Left lung (tissue), 10 donors: ENCODE results near the gene CACNB4. TPM values are rescaled to one million over a fixed set of nuclear protein-coding genes. Genes with fewer than 3 reads are reported as not detected.
"Not testable (repeated sequence)": the region's sequence is repeated elsewhere in the genome, so short reads cannot be mapped to it uniquely, and the experiment has no call there.

Source experiments
- ATAC-seq: fragments of 200-7000 bp; cut with Tn5 transposase; one replicate; pipeline ENCODE4 v1.9.1; 2020; ENCODE audit warnings: moderate library complexity
- DNase-seq, 4 donors: peaks; one replicate each; pipeline ENCODE4 v3.0.0-alpha.2; 2013 to 2020
- H3K27ac ChIP-seq, 2 donors: fragments of 200-600 bp; sonication (generic) in 1 of 2; one replicate each; pipeline versions ENCODE4 v1.5.0 to v1.8.0; 2020 to 2021
- H3K27me3 ChIP-seq, 2 donors: fragments of 200-600 bp; sonication (generic) in 1 of 2; one replicate each; pipeline versions ENCODE4 v1.5.0 to v1.8.0; 2020 to 2021
- H3K36me3 ChIP-seq, 2 donors: fragments of 200-600 bp; sonication (generic) in 1 of 2; one replicate each; pipeline versions ENCODE4 v1.5.0 to v1.8.0; 2020 to 2021
- H3K4me1 ChIP-seq, 2 donors: fragments of 200-600 bp; one replicate each; pipeline ENCODE4 v1.8.0; 2021
- H3K4me3 ChIP-seq, 2 donors: fragments of 200-600 bp; sonication (generic) in 1 of 2; one replicate each; pipeline versions ENCODE4 v1.5.0 to v1.8.0; 2020 to 2021; ENCODE audit warnings: mild to moderate bottlenecking in 1 of 2
- H3K9me3 ChIP-seq, 2 donors: fragments of 200-600 bp; sonication (generic) in 1 of 2; one replicate each; pipeline versions ENCODE4 v1.5.0 to v1.8.0; 2020 to 2021
- CTCF ChIP-seq, 2 donors: fragments of 200-600 bp; sonication (generic) in 1 of 2; IDR thresholded peaks; one replicate each; pipeline versions ENCODE4 v1.5.0 to v1.8.0; 2021; ENCODE audit warnings: antibody characterized with exemption in 2 of 2
- intact Hi-C, 2 donors: fragments of 100-400 bp; cut with DNase I; formaldehyde crosslinking; loops; one replicate each; pipeline versions ENCODE4 v1.11.2 to v1.14.2; 2022
- polyA plus RNA-seq, 6 donors: library from polyadenylated mRNA; unstranded; fragments of 120-200 nt; gene quantifications; one replicate each; pipeline ENCODE4 v1.2.1, GENCODE V29; 2013; ENCODE audit not compliant: insufficient read length in 6 of 6
- total RNA-seq, 2 donors: library from RNA; stranded (reverse); fragmentation: NEBNext Ultra II Directional; extraction: Animal tissue kit (Norgen Biotek cat#: 25700); gene quantifications; one replicate each; pipeline ENCODE4 v1.2.1, GENCODE V29; 2021
- donor health status: DM: no; HTN: yes; CAD: no.
- donor health status: DM: no; HTN: no; CAD: no.

Gene CACNB4
- total and polyA plus RNA-seq, 8 donors: 5.9 to 11.2 (median 8.6) TPM

DNA sequence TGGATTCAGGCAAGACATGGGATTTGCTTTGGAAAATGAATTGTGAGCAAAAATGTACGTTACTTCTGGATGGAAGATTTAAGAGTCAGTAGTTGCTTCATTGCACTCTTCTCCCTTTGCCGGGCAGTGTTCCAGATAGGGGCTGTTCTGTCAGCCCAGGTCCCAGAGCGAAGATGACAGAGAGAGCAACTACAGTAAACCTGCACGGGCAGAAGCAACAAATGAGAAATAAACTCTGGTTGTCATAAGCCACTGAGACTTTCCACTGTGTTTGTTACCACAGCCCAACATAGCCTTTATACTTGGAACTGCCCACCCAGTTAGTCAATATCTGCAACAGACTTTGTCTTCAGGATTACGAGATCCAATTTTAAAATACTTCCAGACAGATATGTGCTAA lies 83.3 kb downstream of the CACNB4 start:
- no peak overlapping the region for H3K4me3 ChIP-seq
- no peak for TF ChIP-seq CTCF (IDR thresholded peaks at IDR 0.05)
- intact Hi-C loops: no loop called here

GRCh38 chr2:152012697-152013096 lies 86.1 kb downstream of the CACNB4 start:
- Histone ChIP-seq H3K27me3 (no peaks in the 10 kb centered on the region), H3K27ac (no peak overlapping the region), H3K36me3 (no peaks in the 10 kb centered on the region), H3K9me3 (no peaks in the 10 kb centered on the region), H3K4me3 (no peak overlapping the region), H3K4me1 (no peaks in the 10 kb centered on the region)
- intact Hi-C loops: no loop called here
- peak; percentile 57 for ATAC-seq
- TF ChIP-seq CTCF (IDR thresholded peaks at IDR 0.05): no peak
- no peak for DNase-seq

More for the DNA sequence above, 83.3 kb downstream of the CACNB4 start:
- ATAC-seq (no peak), DNase-seq (no peak)
- H3K27me3 ChIP-seq: no peaks in the 10 kb centered on the region
- H3K9me3 ChIP-seq: no peaks in the 10 kb centered on the region
- H3K4me1 ChIP-seq: no peaks in the 10 kb centered on the region
- no peaks in the 10 kb centered on the region for H3K36me3 ChIP-seq
- no peak overlapping the region for H3K27ac ChIP-seq

DNA sequence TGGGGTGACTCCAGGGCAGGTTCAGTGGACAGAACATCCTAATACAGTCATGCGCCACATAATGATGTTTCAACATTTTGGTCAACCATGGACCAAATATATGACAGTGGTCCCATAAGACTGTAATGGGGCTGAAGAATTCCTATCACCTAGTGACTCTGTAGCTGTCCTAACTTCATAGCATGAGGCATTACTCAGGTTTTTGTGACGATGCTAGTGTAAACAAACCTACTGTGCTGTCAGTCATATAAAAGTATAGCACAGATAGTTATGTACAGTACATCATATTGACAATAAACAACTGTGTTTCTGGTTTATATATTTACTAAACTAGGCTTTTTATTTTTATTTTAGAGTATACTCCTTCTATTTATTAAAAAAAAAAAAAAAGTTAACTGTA lies 87.1 kb downstream of the CACNB4 start:
- DNase-seq (no peak), ATAC-seq (no peak)
- Histone ChIP-seq H3K4me3 (no peak overlapping the region), H3K9me3 (no peaks in the 10 kb centered on the region), H3K4me1 (no peaks in the 10 kb centered on the region), H3K36me3 (no peaks in the 10 kb centered on the region), H3K27ac (no peak overlapping the region), H3K27me3 (no peaks in the 10 kb centered on the region)
- intact Hi-C loops: no loop called here
- no peak for TF ChIP-seq CTCF (IDR thresholded peaks at IDR 0.05)

DNA sequence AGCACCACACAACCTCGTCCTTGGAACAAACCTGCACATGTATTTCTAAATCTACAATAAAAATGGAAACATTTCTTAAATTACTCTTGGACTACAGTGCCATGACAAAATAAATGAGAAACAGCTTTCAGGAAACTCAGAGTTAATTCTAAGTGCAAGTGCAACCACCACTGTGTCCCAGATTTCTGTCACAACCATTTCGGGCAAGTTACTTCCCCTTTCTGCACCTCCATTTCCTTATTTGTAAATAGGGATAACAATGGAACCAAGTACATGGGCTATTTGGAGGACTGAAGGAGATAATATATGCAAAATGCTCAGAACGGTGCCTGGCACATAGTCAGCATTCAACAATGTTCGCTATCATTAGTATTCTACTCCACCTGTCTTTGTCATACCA lies 93.2 kb downstream of the CACNB4 start:
- Histone ChIP-seq H3K27me3 (no peaks in the 10 kb centered on the region), H3K4me1 (peaks cover 4 to 14% of the 10 kb centered on the region in 2 donors), H3K27ac (no peak overlapping the region), H3K4me3 (no peak overlapping the region), H3K9me3 (no peaks in the 10 kb centered on the region), H3K36me3 (no peaks in the 10 kb centered on the region)
- no peak for ATAC-seq
- no peak for TF ChIP-seq CTCF (IDR thresholded peaks at IDR 0.05)
- intact Hi-C loops: no loop called here
- no peak for DNase-seq

DNA sequence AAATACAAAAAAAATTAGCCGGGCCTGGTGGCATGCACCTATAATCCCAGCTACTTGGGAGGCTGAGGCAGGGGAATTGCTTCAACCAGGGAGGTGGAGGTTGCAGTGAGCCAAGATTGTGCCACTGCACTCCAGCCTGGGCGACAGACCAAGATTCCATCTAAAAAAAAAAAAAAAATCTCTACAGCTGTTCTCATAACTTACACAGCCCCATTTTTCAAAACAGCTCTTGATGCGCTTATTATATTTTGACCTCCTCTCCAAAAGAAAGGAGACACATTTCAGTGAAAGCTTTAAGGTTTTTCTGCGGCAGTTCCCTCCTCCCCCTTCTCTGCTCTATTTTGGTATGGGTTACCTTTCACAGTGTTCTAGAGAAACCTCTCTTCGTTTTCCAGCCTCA lies 95.6 kb downstream of the CACNB4 start:
- H3K4me3 ChIP-seq, intact Hi-C loops, H3K27ac ChIP-seq: not testable (repeated sequence)

GRCh38 chr2:151999053-151999452 lies 99.8 kb downstream of the CACNB4 start:
- DNase-seq (no peak), ATAC-seq (peak; percentile 52)
- no peaks in the 10 kb centered on the region for H3K9me3 ChIP-seq
- H3K36me3 ChIP-seq: no peaks in the 10 kb centered on the region
- H3K4me3 ChIP-seq: no peak overlapping the region
- intact Hi-C loops: no loop called here
- peak; percentile 49 to 71 for TF ChIP-seq CTCF (IDR thresholded peaks at IDR 0.05)
- H3K27me3 ChIP-seq: no peaks in the 10 kb centered on the region
- H3K4me1 ChIP-seq: peaks cover 0 to 4% of the 10 kb centered on the region in 2 donors
- H3K27ac ChIP-seq: no peak overlapping the region

More for the DNA sequence above, 95.6 kb downstream of the CACNB4 start:
- peak; percentile 6 for ATAC-seq
- peaks cover 4 to 14% of the 10 kb centered on the region in 2 donors for H3K4me1 ChIP-seq
- H3K9me3 ChIP-seq, H3K27me3 ChIP-seq, DNase-seq, H3K36me3 ChIP-seq: not testable (repeated sequence)
